ENCODE measurements around the gene VPS72. TPM values are rescaled to one million over a fixed set of nuclear protein-coding genes. Genes with fewer than 3 reads are reported as not detected.
A peak's percentile ranks its signal among the peaks of the same experiment; 100 is the strongest.

Gene VPS72
- 10 to 100 TPM in 3 of 4 donors, 1 to 10 TPM in 1; 4.9 to 26.6 (median 20.1) TPM for total RNA-seq

- Histone ChIP-seq H3K4me1 (peaks cover 16 to 36% (median 21%) of the 10 kb centered on the region in 4 donors), H3K4me3 (peak within 1 kb of the TSS; percentile 67 to 94 (median 86)), H3K27me3 (no peaks in the 10 kb centered on the region), H3K27ac (peak within 1 kb of the TSS; percentile 85 to 93 (median 90)), H3K9me3 (no peaks in the 10 kb centered on the region), H3K36me3 (peaks cover 0 to 8% (median 4%) of the 10 kb centered on the region in 4 donors)
- TF ChIP-seq POLR2A (IDR thresholded peaks at IDR 0.05), result peak; percentile 75
- peak; percentile 76 to 86 (median 84) for TF ChIP-seq POLR2AphosphoS5 (IDR thresholded peaks at IDR 0.05)
- TF ChIP-seq EP300 (IDR thresholded peaks at IDR 0.05; ENCODE audit: low read depth), result no peak
- peak; percentile 20 to 69 (median 31) for TF ChIP-seq CTCF (IDR thresholded peaks at IDR 0.05)
- intact Hi-C loops (cut with DNase I; ENCODE audit: low total_unique reads) (no loop called here), in situ Hi-C loops (cut with MboI; ENCODE audit: low pct_ligation_motif_present in 1 of 4, low pct_unique_long_range_greater_than_20kb in 1 of 4, low sequenced_read_pairs in 3 of 4) (no loop called here)
- WGBS, 2 donors (ENCODE audit: low coverage in 1 of 2), result 0 to 1% methylated on average over 25 to 42 of the region's 42 CpGs
- peak; percentile 90 for DNase-seq
These were observed at the start of gene VPS72 for GRCh38 chr1:151189637-151190445. TSS of gene VPS72 (minus strand) at chr1:151190197. CDS start at chr1:151190121, 76 bp downstream.

GRCh38 chr1:151238467-151238739, 48.4 kb upstream of the VPS72 start:
- 17 to 65% methylated on average over 1 of the region's 1 CpG for WGBS, 2 donors (ENCODE audit: low coverage in 1 of 2)
- no peaks in the 10 kb centered on the region for H3K9me3 ChIP-seq
- H3K27me3 ChIP-seq, result no peaks in the 10 kb centered on the region
- intact Hi-C loops (cut with DNase I; ENCODE audit: low total_unique reads), result no loop called here
- no peaks in the 10 kb centered on the region for H3K4me1 ChIP-seq
- no peak overlapping the region for H3K4me3 ChIP-seq
- no peak overlapping the region for H3K27ac ChIP-seq
- no peak for DNase-seq
- TF ChIP-seq EP300 (IDR thresholded peaks at IDR 0.05; ENCODE audit: low read depth), result no peak
- TF ChIP-seq POLR2A (IDR thresholded peaks at IDR 0.05), result no peak
- no peak for TF ChIP-seq POLR2AphosphoS5 (IDR thresholded peaks at IDR 0.05)
- no peak for TF ChIP-seq CTCF (IDR thresholded peaks at IDR 0.05)
- in situ Hi-C loops (cut with MboI; ENCODE audit: low pct_ligation_motif_present in 1 of 4, low pct_unique_long_range_greater_than_20kb in 1 of 4, low sequenced_read_pairs in 3 of 4), result no loop called here
- H3K36me3 ChIP-seq, result peaks cover 0 to 98% (median 46%) of the 10 kb centered on the region in 4 donors

GRCh38 chr1:151237678-151238466, 47.9 kb upstream of the VPS72 start:
- in situ Hi-C loops (cut with MboI; ENCODE audit: low pct_ligation_motif_present in 1 of 4, low pct_unique_long_range_greater_than_20kb in 1 of 4, low sequenced_read_pairs in 3 of 4) (no loop called here), intact Hi-C loops (cut with DNase I; ENCODE audit: low total_unique reads) (no loop called here)
- H3K9me3 ChIP-seq, result no peaks in the 10 kb centered on the region
- DNase-seq, result no peak
- no peak for TF ChIP-seq POLR2A (IDR thresholded peaks at IDR 0.05)
- WGBS, 2 donors (ENCODE audit: low coverage in 1 of 2), result 71 to 85% methylated on average over 2 to 4 of the region's 4 CpGs
- peaks cover 0 to 96% (median 46%) of the 10 kb centered on the region in 4 donors for H3K36me3 ChIP-seq
- H3K27me3 ChIP-seq, result no peaks in the 10 kb centered on the region
- H3K27ac ChIP-seq, result no peak overlapping the region
- H3K4me3 ChIP-seq, result no peak overlapping the region
- no peaks in the 10 kb centered on the region for H3K4me1 ChIP-seq

- Histone ChIP-seq H3K27me3 (no peaks in the 10 kb centered on the region), H3K36me3 (peaks cover 0 to 89% (median 44%) of the 10 kb centered on the region in 4 donors), H3K4me3 (no peak overlapping the region), H3K4me1 (no peaks in the 10 kb centered on the region), H3K9me3 (no peaks in the 10 kb centered on the region), H3K27ac (peak overlapping the region in 1 of 4 donors; percentile 0)
- in situ Hi-C loops (cut with MboI; ENCODE audit: low pct_ligation_motif_present in 1 of 4, low pct_unique_long_range_greater_than_20kb in 1 of 4, low sequenced_read_pairs in 3 of 4) (no loop called here), intact Hi-C loops (cut with DNase I; ENCODE audit: low total_unique reads) (no loop called here)
- no peak for DNase-seq
- whole genome bisulfite sequencing, 2 donors (ENCODE audit: low coverage in 1 of 2), result 47 to 81% methylated on average over 3 to 6 of the region's 6 CpGs
- no peak for TF ChIP-seq EP300 (IDR thresholded peaks at IDR 0.05; ENCODE audit: low read depth)
- no peak for TF ChIP-seq POLR2A (IDR thresholded peaks at IDR 0.05)
- no peak for TF ChIP-seq CTCF (IDR thresholded peaks at IDR 0.05)
- no peak for TF ChIP-seq POLR2AphosphoS5 (IDR thresholded peaks at IDR 0.05)
These were observed 45.2 kb upstream of the VPS72 start for GRCh38 chr1:151235235-151235634.
